ENCODE measurements around the gene EIF3B.
"Not testable (repeated sequence)": the region's sequence is repeated elsewhere in the genome, so short reads cannot be mapped to it uniquely, and the experiment has no call there.

The EIF3B gene

DNA sequence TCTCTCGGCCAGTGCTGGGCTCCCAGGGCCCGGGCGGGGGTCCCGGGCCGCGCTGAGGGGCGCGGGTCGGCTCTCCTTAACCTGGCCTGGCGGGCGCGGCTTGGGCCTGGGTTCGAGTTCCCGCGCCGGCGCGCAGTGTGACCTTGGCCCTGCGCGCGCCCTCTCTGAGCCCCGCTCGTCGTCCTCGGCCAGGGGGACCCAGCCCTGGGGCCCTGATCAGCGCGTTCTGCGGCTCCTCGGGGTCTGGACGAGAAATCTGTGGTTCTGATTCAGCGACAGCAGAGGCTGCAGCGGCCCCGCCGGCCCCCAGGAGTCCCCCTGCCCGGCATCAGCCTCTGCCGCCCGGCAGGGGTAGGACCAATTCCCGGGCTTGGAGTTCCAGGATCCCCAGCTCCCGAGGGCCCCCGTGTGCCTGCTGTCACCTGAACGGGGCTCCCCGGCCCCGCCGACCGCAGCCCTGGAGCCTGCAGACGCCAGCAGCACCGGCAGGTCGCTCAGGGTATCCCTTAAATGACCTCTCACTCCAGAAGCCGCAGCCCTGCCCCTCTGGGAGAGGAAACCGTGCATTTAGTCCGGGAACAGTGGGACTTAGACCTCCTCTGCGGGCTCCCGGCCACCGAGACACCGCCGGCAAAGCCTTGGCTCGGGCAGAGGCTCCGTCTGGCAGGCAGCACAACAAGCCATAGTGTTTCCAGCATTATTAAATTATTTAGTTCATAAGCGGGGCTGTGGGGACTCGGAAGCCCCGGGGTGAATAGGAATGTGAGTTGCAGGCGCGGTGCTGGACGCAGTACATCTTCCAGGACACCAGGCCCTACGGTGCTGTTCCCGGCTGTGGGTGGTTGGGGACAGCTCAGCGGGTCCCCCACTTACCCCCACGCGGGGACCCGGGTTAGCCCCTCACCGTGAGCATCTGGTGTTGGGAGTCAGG, 49.4 kb downstream of the EIF3B start:
- DNase-seq, result no peak

GRCh38 chr7:2404714-2405119, 50.1 kb downstream of the EIF3B start:
- DNase-seq, result no peak

DNA sequence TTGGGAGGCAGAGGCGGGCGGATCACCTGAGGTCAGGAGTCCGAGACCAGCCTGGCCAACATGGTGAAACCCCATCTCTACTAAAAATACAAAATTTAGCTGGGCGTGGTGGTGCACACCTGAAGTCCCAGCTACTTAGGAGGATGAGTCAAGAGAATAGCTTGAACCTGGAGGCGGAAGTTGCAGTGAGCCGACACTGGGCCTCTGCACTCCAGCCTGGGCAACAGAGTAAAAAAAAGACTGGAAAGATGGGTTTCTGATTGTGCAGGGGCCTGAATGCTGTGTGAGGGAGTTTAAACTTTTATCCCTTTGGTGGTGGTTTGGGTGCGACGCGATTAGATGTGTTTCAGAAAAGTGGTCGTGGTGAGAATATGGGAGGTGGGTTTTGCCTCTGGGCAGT, 50.6 kb downstream of the EIF3B start:
- no peak for DNase-seq

GRCh38 chr7:2405601-2406345, 51.1 kb downstream of the EIF3B start:
- peak; percentile 48 for DNase-seq

GRCh38 chr7:2409745-2410414, 55.3 kb downstream of the EIF3B start:
- no peak for DNase-seq

- no peak for DNase-seq
Measured at GRCh38 chr7:2411049-2411448, 56.4 kb downstream of the EIF3B start.

DNA sequence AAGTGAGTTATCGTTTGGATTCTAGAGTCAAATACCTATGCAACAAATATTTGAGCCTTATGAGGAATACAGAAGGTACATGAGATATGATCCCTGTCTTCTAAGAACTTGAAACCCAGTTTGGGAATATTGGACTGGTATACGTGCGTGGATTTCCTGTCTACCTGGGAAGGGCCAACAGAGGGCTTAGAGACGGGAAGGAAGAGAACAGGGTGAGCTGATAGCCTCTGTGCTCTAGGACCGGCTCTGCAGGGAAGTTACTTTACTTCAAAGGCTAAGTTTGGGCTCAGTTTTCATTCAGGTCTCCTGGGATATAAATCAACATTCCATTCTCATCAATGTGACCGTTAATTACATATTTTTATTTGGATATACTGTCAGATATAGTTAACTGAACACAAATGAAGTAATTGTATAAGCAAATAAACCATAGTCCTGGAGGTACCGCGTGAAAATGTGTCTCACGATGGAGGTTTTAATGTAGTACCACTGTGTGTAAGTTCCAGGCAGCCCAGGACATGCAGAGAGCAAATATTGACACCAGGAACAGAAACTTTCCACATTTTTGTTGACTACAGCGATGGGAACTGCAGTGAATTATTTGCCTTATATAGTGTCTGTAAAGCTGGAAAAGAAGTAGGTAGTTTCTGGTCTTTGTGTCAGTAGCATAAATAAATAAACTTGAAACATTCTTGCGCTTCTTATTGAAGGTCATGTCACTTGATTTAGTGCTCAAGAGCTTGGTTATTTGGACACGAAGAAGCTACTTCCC, 57.4 kb downstream of the EIF3B start:
- no peak for DNase-seq

GRCh38 chr7:2412587-2413201, 58.1 kb downstream of the EIF3B start:
- DNase-seq, result no peak

- DNase-seq, result no peak
Measured at GRCh38 chr7:2416063-2416462, 61.4 kb downstream of the EIF3B start.

DNA sequence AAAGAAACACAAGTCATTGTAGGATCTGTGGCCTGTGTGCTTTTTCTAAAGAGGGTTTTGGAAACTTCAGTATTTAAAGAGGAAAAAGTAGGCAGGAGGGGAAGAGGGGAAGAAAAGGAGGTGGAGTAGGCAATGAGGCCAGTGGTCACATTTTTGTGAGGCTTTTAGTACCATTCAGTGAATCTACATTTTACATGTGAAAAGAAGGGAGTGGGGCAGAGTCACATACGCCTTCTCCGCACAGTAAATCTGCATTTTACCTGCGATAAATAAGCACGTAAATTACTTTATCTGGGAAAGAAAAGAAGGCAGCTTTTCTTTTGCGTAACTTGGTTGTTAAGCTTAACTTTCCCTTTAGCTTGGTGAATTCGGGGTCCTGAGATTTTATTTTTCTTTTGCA, 62.0 kb downstream of the EIF3B start:
- no peak for DNase-seq

GRCh38 chr7:2417178-2417577, 62.6 kb downstream of the EIF3B start:
- not testable (repeated sequence) for DNase-seq

DNA sequence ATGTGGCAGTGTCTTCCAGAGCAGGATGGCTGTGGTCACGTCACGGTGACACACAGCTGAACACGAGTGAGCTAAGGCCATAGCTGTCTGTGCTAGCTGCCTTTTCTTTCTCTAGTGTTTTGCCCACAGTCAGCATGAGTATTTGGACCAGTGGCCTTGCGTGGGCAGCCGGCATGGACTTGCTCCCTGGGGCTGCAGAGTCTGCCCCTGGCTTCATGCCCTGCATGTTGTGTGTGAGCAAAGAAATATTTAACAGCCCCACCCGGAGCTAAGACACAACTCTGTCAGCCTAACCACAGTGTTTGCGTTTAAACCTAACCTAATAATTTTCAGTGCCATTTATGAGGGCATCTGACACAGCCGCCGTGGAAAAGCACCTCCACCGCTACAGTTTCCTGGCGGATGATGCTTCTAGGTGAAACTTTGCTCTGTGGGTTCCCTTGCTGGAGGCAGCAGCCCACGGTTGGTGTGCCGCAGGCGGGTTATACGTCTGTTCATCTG, 63.4 kb downstream of the EIF3B start:
- peak; percentile 18 for DNase-seq

- no peak for DNase-seq
Measured at GRCh38 chr7:2420216-2420933, 65.7 kb downstream of the EIF3B start.

DNA sequence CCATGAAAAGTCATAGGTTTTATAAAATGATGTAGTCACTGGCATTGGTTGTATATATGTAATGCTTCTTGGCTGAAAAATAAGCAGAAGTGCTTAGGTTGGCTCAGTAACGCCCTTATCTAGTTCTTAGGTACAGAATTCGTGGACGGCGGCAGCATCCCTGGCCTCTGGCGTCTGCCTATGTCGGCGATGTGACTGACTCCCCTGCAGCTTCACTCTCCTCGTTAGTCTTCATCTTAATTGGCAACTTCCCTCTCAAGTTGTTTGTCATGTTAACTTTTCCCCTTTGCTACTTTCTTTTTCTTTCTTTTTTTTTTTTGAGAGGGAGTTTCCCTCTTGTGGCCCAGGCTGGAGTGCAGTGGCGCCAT, 67.3 kb downstream of the EIF3B start:
- DNase-seq, result no peak

- no peak for DNase-seq
Measured at GRCh38 chr7:2425749-2426148, 71.1 kb downstream of the EIF3B start.

All from activated effector memory CD4-positive, alpha-beta T cell treated with Interleukin-2 at 50 U/mL for 16 hours (primary cell).